Body of pancreas (tissue), 4 donors: ENCODE data around the gene SCAPER. TPM values are rescaled to one million over a fixed set of nuclear protein-coding genes. Genes with fewer than 3 reads are reported as not detected.

Source experiments
- ATAC-seq: fragments of 150-250 bp; one replicate; pipeline ENCODE4 v1.9.1; 2016
- DNase-seq, 4 donors: peaks; one replicate each; pipeline ENCODE4 v3.0.0-alpha.2; 2019
- H3K27ac ChIP-seq, 4 donors: fragments of 200-600 bp; sonication (generic); 1 replicate in 3 of 4; 2 replicates in 1 of 4; pipeline versions ENCODE4 v1.5.1 to v1.6.1; 2016 to 2019; ENCODE audit warnings: mild to moderate bottlenecking in 1 of 4, mixed read lengths in 1 of 4, moderate library complexity in 1 of 4
- H3K27me3 ChIP-seq, 2 donors: fragments of 200-600 bp; sonication (generic); one replicate each; pipeline ENCODE4 v1.6.0; 2016; ENCODE audit warnings: mild to moderate bottlenecking in 1 of 2
- H3K36me3 ChIP-seq, 2 donors: fragments of 200-600 bp; sonication (generic); replicated peaks in 1 of 2; 2 replicates each; pipeline ENCODE4 v1.5.1; 2016; ENCODE audit warnings: low read depth in 2 of 2; ENCODE audit not compliant: insufficient read depth in 1 of 2
- H3K4me1 ChIP-seq: fragments of 200-600 bp; sonication (generic); one replicate; pipeline ENCODE4 v1.6.0; 2016
- H3K4me3 ChIP-seq, 2 donors: fragments of 200-600 bp; sonication (generic); 1 replicate in 1 of 2; 2 replicates in 1 of 2; pipeline ENCODE4 v1.5.1; 2016 to 2019
- H3K9me3 ChIP-seq, 3 donors: fragments of 200-600 bp; sonication (generic); 1 replicate in 2 of 3; 2 replicates in 1 of 3; pipeline ENCODE4 v1.5.1; 2016
- POLR2A ChIP-seq, 3 donors: fragments of 450-650 bp; IDR thresholded peaks; one replicate each; pipeline ENCODE4 v1.6.1; 2016; ENCODE audit warnings: antibody characterized with exemption in 3 of 3, mild to moderate bottlenecking in 2 of 3
- WGBS, 2 donors: methylation state at CpG; one replicate each; pipeline ENCODE4 v1.1.5; 2017; 5-methylcytosine and 5-hydroxymethylcytosine counted together
- intact Hi-C: fragments of 100-400 bp; cut with DNase I; formaldehyde crosslinking; loops from one replicate; pipeline ENCODE4 v1.15.1; 2023
- total RNA-seq, 2 donors: library from RNA; depleted of rRNA; stranded (reverse); fragments of >200 nt; gene quantifications; one replicate each; pipeline ENCODE4 v1.1.0, GENCODE V29; 2016
- TF ChIP-seq, protein P1 (sequence below), 7 experiments: fragments of 450-650 bp in 4 of 7; fragments of 200-600 bp in 3 of 7; sonication (generic) in 3 of 7; IDR thresholded peaks; one replicate each; pipeline ENCODE4 v1.5.1; 2016 to 2019; ENCODE audit warnings: antibody characterized with exemption in 7 of 7

Gene SCAPER
- total RNA-seq, 2 donors from 2014 or later: 22.1 to 46.2 TPM

DNA sequence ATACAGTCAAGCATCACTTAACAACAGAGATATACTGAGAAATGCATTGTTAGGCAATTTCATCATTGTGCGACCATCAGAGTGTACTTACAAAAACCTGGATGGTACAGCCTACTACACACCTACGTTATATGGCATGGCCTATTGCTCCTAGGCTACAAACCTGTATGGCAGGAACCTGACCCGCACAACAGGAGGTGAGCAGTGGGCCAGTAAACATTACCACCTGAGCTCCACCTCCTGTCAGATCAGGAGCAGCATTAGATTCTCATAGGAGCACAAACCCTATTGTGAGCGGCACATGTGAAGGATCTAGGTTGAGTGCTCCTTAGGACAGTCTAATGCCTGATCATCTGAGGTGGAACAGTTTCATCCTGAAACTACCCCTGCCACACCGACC is 89.7 kb downstream of the SCAPER start:
- Histone ChIP-seq H3K4me1 (no peaks in the 10 kb centered on the region), H3K36me3 (no peaks in the 10 kb centered on the region), H3K9me3 (no peaks in the 10 kb centered on the region), H3K4me3 (no peak overlapping the region), H3K27me3 (no peaks in the 10 kb centered on the region), H3K27ac (no peak overlapping the region)
- no peak for TF ChIP-seq POLR2A (IDR thresholded peaks at IDR 0.05)
- TF ChIP-seq, protein P1, sequence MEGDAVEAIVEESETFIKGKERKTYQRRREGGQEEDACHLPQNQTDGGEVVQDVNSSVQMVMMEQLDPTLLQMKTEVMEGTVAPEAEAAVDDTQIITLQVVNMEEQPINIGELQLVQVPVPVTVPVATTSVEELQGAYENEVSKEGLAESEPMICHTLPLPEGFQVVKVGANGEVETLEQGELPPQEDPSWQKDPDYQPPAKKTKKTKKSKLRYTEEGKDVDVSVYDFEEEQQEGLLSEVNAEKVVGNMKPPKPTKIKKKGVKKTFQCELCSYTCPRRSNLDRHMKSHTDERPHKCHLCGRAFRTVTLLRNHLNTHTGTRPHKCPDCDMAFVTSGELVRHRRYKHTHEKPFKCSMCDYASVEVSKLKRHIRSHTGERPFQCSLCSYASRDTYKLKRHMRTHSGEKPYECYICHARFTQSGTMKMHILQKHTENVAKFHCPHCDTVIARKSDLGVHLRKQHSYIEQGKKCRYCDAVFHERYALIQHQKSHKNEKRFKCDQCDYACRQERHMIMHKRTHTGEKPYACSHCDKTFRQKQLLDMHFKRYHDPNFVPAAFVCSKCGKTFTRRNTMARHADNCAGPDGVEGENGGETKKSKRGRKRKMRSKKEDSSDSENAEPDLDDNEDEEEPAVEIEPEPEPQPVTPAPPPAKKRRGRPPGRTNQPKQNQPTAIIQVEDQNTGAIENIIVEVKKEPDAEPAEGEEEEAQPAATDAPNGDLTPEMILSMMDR (IDR thresholded peaks at IDR 0.05): no peak
- WGBS, 2 donors: 92 to 98% methylated on average over 5 of the region's 5 CpGs
- ATAC-seq (no peak), DNase-seq (no peak)
- intact Hi-C loops: no loop called here

DNA sequence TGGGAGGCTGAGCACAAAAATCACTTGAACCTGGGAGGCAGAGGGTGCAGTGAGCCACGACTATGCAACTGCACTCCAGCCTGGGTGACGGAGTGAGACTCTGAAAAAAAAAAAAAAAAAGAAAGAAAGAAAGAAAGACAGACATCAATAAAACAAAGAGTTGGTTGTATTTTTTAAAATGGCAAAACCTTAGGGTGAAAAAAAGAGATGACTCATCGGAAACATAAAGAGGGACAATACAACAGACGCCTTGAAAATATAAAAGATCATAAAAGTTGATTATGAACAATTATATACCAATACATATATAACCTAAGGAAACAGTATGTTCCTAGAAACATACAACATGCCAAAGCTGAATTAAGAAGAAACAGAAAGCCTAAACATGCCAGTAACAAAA is 92.8 kb downstream of the SCAPER start:
- Histone ChIP-seq H3K27ac (no peak overlapping the region), H3K4me1 (no peaks in the 10 kb centered on the region), H3K9me3 (no peaks in the 10 kb centered on the region), H3K27me3 (no peaks in the 10 kb centered on the region), H3K36me3 (no peaks in the 10 kb centered on the region), H3K4me3 (no peak overlapping the region)
- ATAC-seq (no peak), DNase-seq (no peak)
- WGBS, 2 donors: 95 to 96% methylated on average over 4 of the region's 4 CpGs
- TF ChIP-seq POLR2A (IDR thresholded peaks at IDR 0.05): no peak
- TF ChIP-seq, protein P1 (IDR thresholded peaks at IDR 0.05): no peak
- intact Hi-C loops: no loop called here

DNA sequence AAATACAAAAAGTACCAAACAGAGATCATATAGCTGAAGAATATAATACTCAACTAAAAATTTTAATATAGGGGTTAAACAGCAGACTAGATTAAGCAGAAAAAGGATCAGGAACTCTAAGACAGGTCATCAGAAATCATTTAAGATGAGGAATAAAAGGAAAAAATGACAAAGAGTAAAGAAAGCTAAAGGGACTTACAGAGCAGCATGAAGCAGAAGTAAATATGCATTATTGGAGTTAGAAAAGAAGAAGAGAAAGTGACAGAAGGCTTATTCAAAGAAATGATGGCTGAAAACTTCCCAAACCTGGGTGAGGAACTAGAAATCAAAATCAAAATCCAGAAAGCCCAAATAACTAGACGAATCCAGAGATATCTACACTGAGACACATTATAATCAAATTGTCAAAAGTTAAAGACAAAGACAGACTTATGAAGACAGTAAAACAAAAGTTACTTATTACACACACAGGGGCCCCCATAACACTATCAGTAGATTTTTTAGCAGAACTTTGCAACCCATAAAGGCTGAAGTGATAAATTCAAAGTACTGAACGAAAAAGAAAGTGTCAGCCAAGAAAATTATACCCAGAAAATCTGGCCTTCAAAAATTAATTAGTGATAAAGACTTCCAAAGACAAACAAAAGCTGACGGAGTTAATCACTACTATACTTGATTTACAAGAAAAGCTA is 95.6 kb downstream of the SCAPER start:
- Histone ChIP-seq H3K4me3 (no peak overlapping the region), H3K36me3 (no peaks in the 10 kb centered on the region), H3K27ac (no peak overlapping the region), H3K4me1 (no peaks in the 10 kb centered on the region), H3K27me3 (no peaks in the 10 kb centered on the region), H3K9me3 (no peaks in the 10 kb centered on the region)
- TF ChIP-seq, protein P1 (IDR thresholded peaks at IDR 0.05): no peak
- no peak for TF ChIP-seq POLR2A (IDR thresholded peaks at IDR 0.05)
- no peak for ATAC-seq
- 75 to 79% methylated on average over 3 of the region's 3 CpGs for WGBS, 2 donors
- no peak for DNase-seq
- intact Hi-C loops: no loop called here

DNA sequence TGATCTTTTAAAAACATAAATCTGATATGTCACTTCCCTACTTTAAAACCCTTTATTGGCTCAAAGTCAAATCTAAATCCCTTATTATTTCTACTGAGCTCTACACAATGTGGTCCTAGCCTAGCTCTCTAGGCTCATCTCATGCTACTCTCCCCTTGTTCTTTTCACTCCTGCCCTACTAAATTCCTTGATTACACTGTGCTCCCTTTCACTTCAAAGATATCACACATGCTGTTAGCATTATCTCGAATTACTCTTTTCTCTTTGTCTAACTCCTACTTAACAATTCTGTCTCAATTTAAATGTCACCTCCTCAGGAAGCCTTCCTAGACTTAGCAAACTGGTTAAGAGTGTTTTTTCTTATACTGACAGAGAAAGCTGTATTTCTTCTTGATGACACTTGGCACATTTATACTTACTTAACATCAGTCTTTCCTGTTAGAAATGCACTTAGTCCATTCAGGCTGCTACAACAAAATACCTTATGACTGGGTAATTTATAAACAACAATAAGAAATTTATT is 102.0 kb downstream of the SCAPER start:
- Histone ChIP-seq H3K27me3 (no peaks in the 10 kb centered on the region), H3K4me1 (no peaks in the 10 kb centered on the region), H3K36me3 (peaks cover 0 to 2% of the 10 kb centered on the region in 2 donors), H3K4me3 (no peak overlapping the region), H3K27ac (no peak overlapping the region), H3K9me3 (no peaks in the 10 kb centered on the region)
- no peak for ATAC-seq
- DNase-seq: no peak
- intact Hi-C loops: no loop called here
- no peak for TF ChIP-seq POLR2A (IDR thresholded peaks at IDR 0.05)
- TF ChIP-seq, protein P1 (IDR thresholded peaks at IDR 0.05): no peak
- 61 to 78% methylated on average over 1 of the region's 1 CpG for WGBS, 2 donors

DNA sequence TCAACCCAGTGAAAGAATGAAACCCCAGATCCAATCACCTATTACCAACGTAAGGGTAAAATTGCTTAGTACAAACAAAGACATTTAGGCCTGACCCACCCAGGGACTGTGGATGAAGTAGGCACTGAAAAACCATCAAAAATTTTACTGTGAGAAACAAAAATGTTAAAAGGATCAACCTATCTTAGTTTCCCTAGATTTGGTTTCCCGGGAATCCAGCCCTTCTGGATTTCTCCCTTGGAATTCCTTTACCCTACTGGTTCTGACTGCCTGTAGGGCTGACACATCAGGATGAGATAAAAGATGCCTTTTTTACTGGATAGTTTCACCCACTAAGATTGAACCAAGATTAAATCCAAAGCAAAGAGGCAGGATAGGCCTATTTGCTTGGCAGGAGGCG is 102.7 kb downstream of the SCAPER start:
- ATAC-seq (no peak), DNase-seq (no peak)
- no peaks in the 10 kb centered on the region for H3K9me3 ChIP-seq
- H3K4me1 ChIP-seq: no peaks in the 10 kb centered on the region
- H3K36me3 ChIP-seq: peaks cover 0 to 2% of the 10 kb centered on the region in 2 donors
- no peak overlapping the region for H3K27ac ChIP-seq
- TF ChIP-seq POLR2A (IDR thresholded peaks at IDR 0.05): no peak
- TF ChIP-seq, protein P1 (IDR thresholded peaks at IDR 0.05): no peak
- 96 to 98% methylated on average over 3 of the region's 3 CpGs for WGBS, 2 donors
- intact Hi-C loops: no loop called here
- no peaks in the 10 kb centered on the region for H3K27me3 ChIP-seq
- no peak overlapping the region for H3K4me3 ChIP-seq
